Kidney glomerular epithelial cell (primary cell): ENCODE measurements around the gene SP8.

Experiments used
- DNase-seq: peaks from one replicate; lab custom pipeline; 2025; lab: John Stamatoyannopoulos, UW

SP8 gene

DNA sequence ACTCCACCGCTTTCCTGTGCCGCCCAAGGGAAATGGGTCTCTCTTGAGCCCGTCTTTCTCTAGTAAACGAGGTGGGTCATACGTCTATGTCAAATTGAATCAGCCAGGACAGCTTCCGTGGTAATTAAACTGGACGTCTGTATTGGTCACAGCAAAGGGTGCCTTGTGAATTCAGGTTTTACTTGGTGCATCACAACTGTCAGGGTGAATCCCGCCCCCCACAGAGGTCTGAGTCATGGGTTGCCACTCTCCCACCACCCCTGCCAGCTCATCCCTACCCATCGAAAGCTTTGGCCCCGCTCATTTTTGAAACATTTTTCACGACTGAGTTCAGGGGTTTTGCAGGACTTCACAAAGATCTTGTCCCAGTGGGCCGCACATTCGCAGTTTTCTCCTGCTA, 8.0 kb upstream of the SP8 start:
- DNase-seq: no peak

DNA sequence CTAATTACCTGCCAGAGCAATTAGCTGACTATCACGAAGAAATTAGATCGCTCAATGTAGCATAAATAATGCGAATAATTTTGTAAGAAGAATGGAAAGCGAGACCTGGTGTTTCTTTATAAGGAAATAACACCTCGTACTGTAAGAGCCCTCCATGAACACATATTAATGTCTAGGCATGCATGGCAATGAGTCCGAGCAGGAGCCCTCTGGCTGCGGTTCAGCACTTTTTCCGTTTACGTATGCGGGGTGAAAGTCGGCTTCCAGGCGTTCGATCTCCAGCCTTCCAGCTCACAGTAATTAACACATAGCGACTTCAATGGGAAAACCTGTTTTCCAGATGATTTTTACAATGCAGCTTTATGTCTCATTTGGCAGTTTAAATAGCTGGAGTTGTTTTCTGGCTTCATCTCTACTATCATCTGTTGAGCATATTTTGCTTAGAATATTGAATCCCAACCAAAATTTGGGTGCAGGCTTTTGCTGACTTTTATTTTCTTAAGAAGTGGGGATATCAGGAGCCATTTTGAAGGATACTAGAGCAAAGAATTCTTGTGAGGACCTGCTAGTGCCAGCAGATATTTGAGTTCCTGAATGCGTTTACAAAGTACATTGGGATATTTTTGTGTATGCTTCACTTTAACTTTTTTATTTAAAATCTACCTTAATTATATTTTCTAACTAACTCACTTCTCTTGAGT, 7.2 kb upstream of the SP8 start:
- DNase-seq: no peak

- DNase-seq: no peak
Observed at GRCh38 chr7:20793248-20793647, 6.6 kb upstream of the SP8 start.

- no peak for DNase-seq
Observed at GRCh38 chr7:20791538-20792434, 5.1 kb upstream of the SP8 start.

DNA sequence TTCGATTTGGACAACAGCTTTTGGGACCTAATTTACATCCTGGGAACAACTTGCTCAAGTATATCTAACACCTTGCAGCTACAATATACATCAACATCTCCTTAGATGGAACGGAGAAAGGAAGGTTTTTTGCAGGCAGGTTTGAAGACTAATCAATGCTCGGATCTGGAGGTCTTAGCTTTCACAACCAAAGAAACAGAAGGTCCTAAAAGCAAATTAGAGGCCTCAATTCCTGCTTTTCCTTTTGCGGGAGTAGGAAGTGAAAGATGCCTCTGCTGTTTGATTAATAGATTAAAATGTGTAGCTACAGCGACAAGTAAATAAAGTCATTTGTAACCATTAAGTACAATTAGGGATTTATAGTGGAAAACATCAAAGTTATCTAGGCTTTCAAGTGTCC, 3.7 kb upstream of the SP8 start:
- DNase-seq: no peak

DNA sequence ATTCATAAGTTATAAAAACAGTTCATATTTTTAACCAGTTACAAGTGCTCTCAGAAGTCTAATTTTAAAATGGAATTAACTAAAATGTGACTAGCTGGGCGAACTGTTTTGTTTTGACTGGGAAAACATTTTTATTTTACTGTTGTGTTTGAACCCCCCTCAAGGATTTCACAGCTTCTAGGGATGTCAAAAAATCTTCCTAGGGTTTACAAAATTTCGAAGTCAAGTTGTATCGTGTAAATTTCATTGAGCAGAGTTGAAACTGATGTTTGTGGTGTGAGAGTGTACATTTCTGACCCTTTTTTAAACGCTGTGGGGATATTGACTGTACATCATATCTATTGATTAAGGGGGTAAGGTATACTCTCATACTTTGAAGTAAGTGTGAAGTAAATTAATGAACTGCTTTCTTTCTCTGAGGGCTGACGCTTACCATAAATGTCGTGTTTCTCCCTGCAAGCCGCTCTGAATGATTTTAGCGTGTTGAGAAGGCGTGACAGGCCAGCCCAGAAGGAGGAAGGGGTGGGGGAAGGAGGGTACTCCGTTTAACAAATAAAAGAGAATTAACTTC, 1.8 kb upstream of the SP8 start:
- no peak for DNase-seq

GRCh38 chr7:20787660-20788419, 1.2 kb upstream of the SP8 start:
- DNase-seq: no peak

GRCh38 chr7:20786421-20786778, 286 bp downstream of the SP8 start:
- no peak for DNase-seq

DNA sequence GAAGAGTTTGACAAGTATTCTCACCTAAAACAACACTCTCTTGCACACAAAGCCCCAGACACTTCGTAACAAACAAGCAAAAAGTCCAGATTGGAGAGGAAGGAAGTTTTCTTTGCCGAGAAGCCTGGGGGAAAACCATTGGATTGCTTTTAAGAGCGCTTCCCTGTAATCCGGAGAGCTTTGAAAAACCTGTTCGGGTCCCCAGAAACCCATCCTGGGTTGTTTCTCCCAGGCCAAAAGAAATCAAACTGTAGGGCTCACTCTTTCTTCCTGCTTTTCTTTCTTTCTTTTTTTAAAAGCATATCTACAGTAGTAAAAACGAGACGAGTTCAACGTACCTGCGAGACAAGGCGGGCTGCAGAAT, 655 bp downstream of the SP8 start:
- no peak for DNase-seq

DNA sequence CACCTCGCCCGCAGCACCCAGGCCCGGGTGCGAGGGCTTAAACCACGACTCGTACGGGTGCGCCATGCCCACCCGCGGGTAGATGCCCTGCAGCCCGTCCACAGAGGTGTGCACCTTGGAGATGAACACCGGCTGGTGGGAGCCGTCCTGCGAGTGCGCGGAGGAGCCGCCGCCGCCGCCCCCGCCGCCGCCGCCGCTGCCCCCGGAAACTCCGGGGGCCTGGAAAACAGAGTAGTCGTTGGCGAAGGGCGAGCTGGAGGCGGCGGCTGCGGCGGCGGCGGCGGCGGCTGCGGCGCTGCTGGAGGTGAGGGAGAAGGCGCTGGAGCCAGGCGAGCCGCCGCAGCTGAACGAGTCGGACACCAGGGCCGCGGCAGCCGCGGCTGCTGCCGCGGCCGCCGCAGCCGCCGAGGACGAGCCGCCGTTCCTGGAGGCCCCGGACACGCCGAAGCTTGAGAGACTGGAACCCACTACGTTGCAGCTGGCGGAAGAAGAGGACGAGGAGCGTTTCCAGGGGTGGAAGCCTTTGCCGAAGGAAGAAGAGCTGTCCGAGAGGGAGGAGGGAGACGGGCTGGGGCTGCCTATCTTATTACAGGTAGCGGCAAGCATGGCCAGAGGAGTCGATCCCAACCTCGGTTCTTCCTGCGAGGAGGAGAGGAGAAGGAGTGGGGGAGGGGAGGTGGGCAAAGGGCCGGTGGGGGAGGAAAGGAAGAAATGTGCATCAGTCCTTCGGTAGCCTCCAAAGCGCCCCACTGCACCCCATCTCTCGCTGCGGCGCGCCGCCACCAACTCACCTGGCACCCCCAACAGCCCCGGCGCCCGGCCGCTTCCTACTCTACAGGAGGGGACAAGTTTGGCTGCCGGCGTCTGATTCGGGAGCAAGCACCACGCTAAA, 1.3 kb downstream of the SP8 start:
- no peak for DNase-seq

DNA sequence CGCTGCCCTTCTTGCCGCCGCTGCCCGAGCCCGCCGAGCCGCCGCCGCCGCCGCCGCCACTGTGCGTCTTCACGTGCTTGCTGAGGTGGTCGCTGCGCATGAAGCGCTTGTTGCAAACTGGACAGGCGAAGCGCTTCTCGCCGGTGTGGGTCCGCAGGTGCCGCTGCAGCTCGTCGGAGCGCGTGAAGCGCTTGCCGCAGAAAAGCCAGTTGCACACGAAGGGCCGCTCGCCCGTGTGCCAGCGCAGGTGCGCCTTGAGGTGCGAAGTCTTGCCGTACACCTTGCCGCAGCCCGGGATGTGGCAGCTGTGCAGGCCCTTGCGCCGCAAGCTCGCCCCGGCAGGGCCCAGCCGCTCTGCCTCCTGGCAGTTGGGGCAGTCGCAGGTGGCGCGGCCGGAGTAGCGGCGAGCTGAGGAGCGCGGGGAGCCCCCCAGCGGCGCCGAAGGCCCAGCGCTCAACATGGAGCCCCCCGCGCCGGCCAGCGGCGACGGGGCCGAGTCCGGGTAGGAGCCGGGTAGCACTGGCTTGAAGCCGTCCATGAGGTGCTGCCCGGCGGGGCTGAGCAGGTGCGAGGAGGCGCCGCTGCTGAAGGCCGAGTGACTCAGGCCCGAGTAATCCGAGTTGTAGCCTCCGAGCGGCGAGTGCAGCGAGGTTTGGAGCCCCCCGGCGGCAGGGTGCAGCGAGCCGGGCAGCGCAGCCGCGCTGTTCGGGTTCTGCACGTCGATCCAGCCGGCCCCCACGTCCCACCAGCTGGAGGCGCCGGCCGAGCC, 2.1 kb downstream of the SP8 start:
- DNase-seq: no peak

DNA sequence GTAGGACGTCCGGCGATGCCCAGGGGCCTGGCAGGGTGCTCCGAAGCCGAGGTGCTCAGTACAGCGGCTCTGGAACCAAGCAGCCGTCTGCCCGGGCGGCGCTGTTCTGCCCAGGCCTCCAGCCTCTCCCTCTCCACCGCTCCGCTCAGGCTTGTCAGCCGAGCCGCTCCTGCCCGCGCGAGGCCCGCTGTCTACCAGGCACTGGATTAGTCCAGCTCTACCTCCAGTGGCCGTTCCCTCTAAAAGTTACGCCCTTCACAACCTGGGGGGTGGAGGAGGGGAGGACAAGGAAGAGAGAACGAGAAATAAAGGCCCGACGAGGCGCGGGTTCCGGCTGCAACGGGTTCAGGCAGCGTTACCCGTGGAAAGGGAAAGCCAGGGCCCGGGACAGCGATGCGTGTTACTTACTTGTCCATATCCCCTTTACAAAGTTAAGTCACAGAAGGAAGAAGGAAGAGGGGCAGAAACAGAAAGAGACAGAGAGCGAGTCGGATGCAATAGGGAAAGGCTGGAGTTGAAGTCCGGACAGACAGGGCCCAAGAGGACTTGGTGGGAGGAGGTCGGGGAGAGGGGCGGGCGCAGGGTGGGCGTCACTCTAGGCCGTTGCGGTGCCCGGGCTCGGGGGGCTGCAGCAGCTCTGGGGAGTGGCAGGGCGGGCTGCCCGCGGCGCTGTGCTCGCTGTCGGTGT, 2.8 kb downstream of the SP8 start:
- no peak for DNase-seq

DNA sequence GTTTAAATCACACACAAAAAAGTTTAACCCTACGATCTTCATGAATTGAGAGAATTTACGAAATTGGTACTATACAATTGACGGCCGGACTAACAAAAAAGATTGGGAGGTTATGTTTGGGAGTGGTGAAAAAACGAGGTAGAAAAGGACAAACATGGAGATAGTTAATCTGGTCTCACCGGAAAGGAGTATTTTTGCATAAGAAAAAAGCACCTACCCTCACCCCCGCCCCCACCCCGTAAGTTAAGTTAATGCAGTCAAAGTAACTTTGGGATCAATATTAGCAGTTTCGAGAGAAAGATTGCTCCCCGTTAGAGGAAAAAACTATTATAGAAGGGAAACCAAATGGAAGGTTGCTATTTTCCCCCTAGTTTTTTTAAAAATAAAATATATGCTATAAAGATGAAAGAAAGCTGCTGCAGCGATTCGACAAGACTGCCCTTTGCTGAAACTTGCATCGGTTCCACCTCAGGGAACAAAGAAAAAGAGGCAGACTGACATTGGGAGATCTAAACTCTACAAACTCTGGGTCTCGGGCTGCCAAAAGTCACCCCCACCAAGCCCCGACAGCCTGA, 3.5 kb downstream of the SP8 start:
- DNase-seq: no peak

DNA sequence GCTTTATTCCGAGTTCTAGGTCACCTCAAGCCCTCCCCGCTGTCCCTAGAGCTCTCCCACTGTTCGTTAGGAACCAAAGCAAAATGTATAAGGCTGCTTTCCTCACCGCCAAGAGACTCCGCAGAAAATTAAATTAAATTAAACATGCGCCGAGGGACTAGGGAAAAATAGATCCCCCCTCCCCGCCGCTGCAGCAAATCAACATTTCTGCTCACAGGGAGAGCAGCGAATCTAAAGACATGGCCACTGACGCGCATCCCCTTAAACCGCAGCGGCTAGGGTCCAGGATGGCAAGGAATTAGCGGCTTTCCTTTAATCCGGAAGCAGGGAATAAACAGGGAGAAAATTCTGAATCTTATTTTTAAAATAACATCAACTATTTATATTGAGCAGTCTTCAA, 7.6 kb downstream of the SP8 start:
- DNase-seq: no peak

DNA sequence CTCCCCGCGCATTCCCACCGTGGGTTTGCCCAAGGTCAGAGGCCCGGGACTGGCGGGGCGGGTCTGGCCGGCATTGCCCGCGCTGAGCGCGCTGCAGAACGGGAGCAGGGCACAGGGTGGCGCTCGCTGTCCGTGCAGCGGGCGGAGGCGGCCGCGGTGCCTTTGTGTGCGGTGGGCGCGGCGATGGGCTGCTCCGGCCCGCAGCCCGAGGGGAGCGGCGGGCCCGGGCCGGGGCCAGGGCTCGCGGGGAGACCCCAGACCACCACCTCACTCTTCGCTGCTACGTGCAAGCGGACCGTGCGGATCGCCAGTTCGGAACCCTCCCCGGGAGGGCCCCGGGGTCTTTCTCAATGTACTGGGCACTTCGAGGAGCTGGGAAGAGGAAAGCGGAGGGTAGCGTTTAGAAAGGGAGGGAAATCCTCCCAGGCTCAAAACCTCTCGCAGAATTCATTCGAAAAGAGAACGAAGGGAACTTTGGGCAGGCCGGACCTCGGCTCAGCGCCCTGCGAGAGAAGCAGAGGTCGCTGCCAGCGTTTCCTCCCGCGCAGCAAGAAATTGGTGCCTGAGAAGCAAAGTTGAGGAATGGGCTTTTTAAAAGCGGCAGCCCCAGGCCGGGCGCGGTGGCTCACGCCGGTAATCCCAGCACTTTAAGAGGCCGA, 8.5 kb downstream of the SP8 start:
- DNase-seq: peak; percentile 34

GRCh38 chr7:20777377-20778062, 9.2 kb downstream of the SP8 start:
- DNase-seq: no peak

DNA sequence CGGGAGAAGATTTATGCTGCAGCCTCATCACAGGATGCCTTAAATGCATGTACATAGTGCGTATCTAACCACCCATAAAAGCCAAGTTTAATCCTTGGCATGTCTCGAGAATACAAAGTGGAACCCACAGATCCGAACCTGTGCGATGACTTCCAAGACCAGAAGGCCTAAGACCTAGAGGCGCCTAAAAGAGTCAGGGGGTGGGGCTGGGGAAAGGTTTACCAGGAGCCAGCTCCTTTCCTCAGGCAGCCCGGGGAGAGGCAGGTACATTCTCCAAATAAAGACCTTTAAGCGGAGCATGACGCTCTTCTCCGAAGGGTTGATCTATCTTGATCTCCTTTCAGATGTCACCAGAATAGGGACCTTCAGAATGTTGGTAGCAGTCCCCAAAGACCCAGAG, 9.7 kb downstream of the SP8 start:
- no peak for DNase-seq

GRCh38 chr7:20776214-20776911, 10.3 kb downstream of the SP8 start:
- DNase-seq: no peak
